ENCODE measurements around the gene ERCC8. TPM values are rescaled to one million over a fixed set of nuclear protein-coding genes. Genes with fewer than 3 reads are reported as not detected.
A peak's percentile ranks its signal among the peaks of the same experiment; 100 is the strongest.

ERCC8 gene
- total and polyA plus RNA-seq, 2 of the 13 experiments (the other 11 are each of a cell fraction or from before 2014, with no cell fraction given) = 24.4 to 35.2 TPM

GRCh38 chr5:60944904-60945812 lies at the start of gene ERCC8, which contains the start of gene NDUFAF2 (continued):
- TF ChIP-seq MXD3 (CRISPR knock-in tag; IDR thresholded peaks at IDR 0.05) = no peak
- no peak for TF ChIP-seq SNAI1 (CRISPR knock-in tag; IDR thresholded peaks at IDR 0.05; ENCODE audit: borderline replicate concordance)
- no peak for TF ChIP-seq ZNF737 (CRISPR knock-in tag; IDR thresholded peaks at IDR 0.05; ENCODE audit: borderline replicate concordance)
- no peak for TF ChIP-seq ZNF207 (IDR thresholded peaks at IDR 0.05; ENCODE audit: borderline replicate concordance)
- TF ChIP-seq ZNF512 (CRISPR knock-in tag; IDR thresholded peaks at IDR 0.05) = no peak
- no peak for TF ChIP-seq ZNF615 (CRISPR knock-in tag; IDR thresholded peaks at IDR 0.05; ENCODE audit: borderline replicate concordance)
- no peak for TF ChIP-seq HNRNPL (IDR thresholded peaks at IDR 0.05; ENCODE audit: low read depth, low read length)
- no peak for TF ChIP-seq NFRKB (IDR thresholded peaks at IDR 0.05)
- TF ChIP-seq HOXA9 (CRISPR knock-in tag; IDR thresholded peaks at IDR 0.05; ENCODE audit: borderline replicate concordance) = no peak
- TF ChIP-seq THAP8 (CRISPR knock-in tag; IDR thresholded peaks at IDR 0.05; ENCODE audit: borderline replicate concordance) = no peak
- TF ChIP-seq NFE2L1 (CRISPR knock-in tag; IDR thresholded peaks at IDR 0.05; ENCODE audit: borderline replicate concordance) = no peak
- no peak for TF ChIP-seq AGO1 (IDR thresholded peaks at IDR 0.05; ENCODE audit: low read depth, low read length, poor library complexity, severe bottlenecking)
- peak; percentile 45; the same call in 1 of the 2 replicates for TF ChIP-seq ZBTB26 (CRISPR knock-in tag; IDR thresholded peaks at IDR 0.05; ENCODE audit: borderline replicate concordance)
- TF ChIP-seq JDP2 (CRISPR knock-in tag; IDR thresholded peaks at IDR 0.05; ENCODE audit: borderline replicate concordance) = no peak
- TF ChIP-seq ZKSCAN8 (CRISPR knock-in tag; IDR thresholded peaks at IDR 0.05; ENCODE audit: borderline replicate concordance) = no peak
- TF ChIP-seq KDM4B (CRISPR knock-in tag; IDR thresholded peaks at IDR 0.05) = no peak
- TF ChIP-seq FOXP1 (IDR thresholded peaks at IDR 0.05) = no peak
- TF ChIP-seq FOXP1 (CRISPR knock-in tag; IDR thresholded peaks at IDR 0.05) = no peak
- TF ChIP-seq ZNF878 (CRISPR knock-in tag; IDR thresholded peaks at IDR 0.05) = no peak
- no peak for TF ChIP-seq ZNF616 (CRISPR knock-in tag; IDR thresholded peaks at IDR 0.05; ENCODE audit: low read depth)
- no peak for TF ChIP-seq ZNF383 (CRISPR knock-in tag; IDR thresholded peaks at IDR 0.05; ENCODE audit: borderline replicate concordance)
- no peak for TF ChIP-seq ZNF619 (CRISPR knock-in tag; IDR thresholded peaks at IDR 0.05)
- TF ChIP-seq, protein P1, sequence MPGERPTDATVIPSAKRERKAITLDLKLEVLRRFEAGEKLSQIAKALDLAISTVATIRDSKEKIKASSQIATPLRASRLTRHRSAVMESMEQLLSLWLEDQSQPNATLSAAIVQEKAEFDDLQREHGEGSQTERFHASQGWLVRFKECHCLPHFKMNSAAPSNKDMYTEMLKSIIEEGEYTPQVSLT (CRISPR knock-in tag; IDR thresholded peaks at IDR 0.05; ENCODE audit: borderline replicate concordance, low read depth) = no peak
- TF ChIP-seq SRSF4 (IDR thresholded peaks at IDR 0.05; ENCODE audit: low read depth, low read length, poor library complexity, severe bottlenecking) = no peak
- 0 out of 2 replicates have a peak, but pooled peaks have one; percentile 22 for TF ChIP-seq ZNF749 (CRISPR knock-in tag; IDR thresholded peaks at IDR 0.05; ENCODE audit: borderline replicate concordance)
